ENCODE results near the gene JAK1. TPM values are rescaled to one million over a fixed set of nuclear protein-coding genes. Genes with fewer than 3 reads are reported as not detected.

JAK1 gene
- total and polyA plus RNA-seq, 2 experiments from 2014 or later = 24.9 to 41.3 TPM

DNA sequence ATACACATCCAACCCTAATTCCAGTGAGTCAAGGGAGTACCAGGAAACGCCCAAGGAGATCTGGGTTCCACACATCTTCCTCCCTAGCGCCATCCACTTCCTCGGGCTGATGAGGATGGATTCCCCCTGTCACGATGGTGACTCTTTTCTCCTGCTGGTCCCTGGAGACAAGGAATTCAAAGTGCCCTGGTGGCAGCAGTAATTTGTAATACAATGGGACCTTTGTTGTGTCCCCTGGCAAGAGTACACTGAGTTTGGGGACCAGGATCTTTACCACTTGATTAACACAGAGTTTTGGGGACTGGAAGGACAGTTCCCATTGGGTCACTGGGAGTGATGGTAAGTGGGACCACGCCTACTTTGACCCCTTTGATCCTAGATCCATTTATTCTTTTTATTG lies 9.4 kb upstream of the JAK1 start:
- Histone ChIP-seq H3K36me3 (no peaks in the 10 kb centered on the region), H3K27me3 (no peaks in the 10 kb centered on the region), H3K9me3 (ENCODE audit: low read depth) (no peaks in the 10 kb centered on the region), H3K4me3 (no peak overlapping the region), H3K4me1 (ENCODE audit: low read depth) (no peaks in the 10 kb centered on the region), H3K27ac (no peak overlapping the region)
- DNase-seq (ENCODE audit: low read depth in 1 of 2, low spot score in 1 of 2) = no peak
- TF ChIP-seq, protein P1, sequence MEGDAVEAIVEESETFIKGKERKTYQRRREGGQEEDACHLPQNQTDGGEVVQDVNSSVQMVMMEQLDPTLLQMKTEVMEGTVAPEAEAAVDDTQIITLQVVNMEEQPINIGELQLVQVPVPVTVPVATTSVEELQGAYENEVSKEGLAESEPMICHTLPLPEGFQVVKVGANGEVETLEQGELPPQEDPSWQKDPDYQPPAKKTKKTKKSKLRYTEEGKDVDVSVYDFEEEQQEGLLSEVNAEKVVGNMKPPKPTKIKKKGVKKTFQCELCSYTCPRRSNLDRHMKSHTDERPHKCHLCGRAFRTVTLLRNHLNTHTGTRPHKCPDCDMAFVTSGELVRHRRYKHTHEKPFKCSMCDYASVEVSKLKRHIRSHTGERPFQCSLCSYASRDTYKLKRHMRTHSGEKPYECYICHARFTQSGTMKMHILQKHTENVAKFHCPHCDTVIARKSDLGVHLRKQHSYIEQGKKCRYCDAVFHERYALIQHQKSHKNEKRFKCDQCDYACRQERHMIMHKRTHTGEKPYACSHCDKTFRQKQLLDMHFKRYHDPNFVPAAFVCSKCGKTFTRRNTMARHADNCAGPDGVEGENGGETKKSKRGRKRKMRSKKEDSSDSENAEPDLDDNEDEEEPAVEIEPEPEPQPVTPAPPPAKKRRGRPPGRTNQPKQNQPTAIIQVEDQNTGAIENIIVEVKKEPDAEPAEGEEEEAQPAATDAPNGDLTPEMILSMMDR (IDR thresholded peaks at IDR 0.05; ENCODE audit: low read depth, low read length) = no peak

DNA sequence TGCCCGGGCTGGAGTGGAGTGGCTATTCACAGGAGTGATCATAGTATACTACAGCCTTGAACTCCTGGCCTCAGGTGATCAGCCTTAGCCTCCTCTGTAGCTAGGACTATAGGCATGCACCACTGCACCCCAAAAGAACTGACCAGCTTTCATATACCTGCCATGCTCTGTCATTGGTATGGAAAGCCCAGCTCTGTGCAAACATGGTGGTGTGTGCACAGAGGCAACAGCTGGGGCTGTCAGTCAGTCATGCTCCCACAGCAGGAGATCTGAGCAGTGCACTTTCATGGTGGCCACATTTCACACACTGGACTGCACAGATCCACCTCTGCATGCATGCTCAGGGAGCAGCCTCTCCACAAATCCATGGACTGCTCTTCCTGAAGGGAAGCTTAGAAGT lies 8.8 kb upstream of the JAK1 start:
- DNase-seq (ENCODE audit: low read depth in 1 of 2, low spot score in 1 of 2) = no peak
- Histone ChIP-seq H3K27me3 (no peaks in the 10 kb centered on the region), H3K36me3 (no peaks in the 10 kb centered on the region), H3K9me3 (ENCODE audit: low read depth) (no peaks in the 10 kb centered on the region), H3K4me3 (no peak overlapping the region), H3K4me1 (ENCODE audit: low read depth) (no peaks in the 10 kb centered on the region), H3K27ac (no peak overlapping the region)
- TF ChIP-seq, protein P1 (IDR thresholded peaks at IDR 0.05; ENCODE audit: low read depth, low read length) = no peak

DNA sequence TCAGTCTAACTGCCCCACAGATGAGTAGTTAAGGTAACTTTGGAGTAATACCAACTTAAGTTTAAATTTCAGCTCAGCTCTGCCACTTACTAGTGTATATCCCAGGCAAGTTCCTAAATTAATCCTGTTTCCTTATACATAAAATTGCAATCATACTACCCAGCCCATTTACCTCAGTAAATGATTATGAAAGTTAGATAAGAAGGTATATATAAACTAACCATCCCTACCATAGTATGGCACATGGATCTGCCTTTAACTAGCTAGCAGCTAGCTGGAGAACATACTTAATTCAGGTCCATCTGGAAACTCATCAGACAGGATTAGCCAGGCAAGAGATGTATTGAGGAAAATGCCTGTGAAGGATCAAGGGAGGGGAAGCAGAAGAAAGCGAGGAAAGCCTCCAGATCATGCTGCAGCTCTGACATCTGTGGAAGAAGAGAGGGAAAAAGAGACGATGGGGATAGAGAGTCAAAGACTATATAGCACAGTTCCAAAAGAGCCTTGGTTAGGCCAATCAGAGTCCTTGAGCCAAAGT lies 8.0 kb upstream of the JAK1 start:
- Histone ChIP-seq H3K36me3 (no peaks in the 10 kb centered on the region), H3K27me3 (no peaks in the 10 kb centered on the region), H3K4me3 (no peak overlapping the region), H3K27ac (no peak overlapping the region), H3K9me3 (ENCODE audit: low read depth) (no peaks in the 10 kb centered on the region), H3K4me1 (ENCODE audit: low read depth) (no peaks in the 10 kb centered on the region)
- DNase-seq (ENCODE audit: low read depth in 1 of 2, low spot score in 1 of 2) = no peak
- TF ChIP-seq, protein P1 (IDR thresholded peaks at IDR 0.05; ENCODE audit: low read depth, low read length) = no peak

DNA sequence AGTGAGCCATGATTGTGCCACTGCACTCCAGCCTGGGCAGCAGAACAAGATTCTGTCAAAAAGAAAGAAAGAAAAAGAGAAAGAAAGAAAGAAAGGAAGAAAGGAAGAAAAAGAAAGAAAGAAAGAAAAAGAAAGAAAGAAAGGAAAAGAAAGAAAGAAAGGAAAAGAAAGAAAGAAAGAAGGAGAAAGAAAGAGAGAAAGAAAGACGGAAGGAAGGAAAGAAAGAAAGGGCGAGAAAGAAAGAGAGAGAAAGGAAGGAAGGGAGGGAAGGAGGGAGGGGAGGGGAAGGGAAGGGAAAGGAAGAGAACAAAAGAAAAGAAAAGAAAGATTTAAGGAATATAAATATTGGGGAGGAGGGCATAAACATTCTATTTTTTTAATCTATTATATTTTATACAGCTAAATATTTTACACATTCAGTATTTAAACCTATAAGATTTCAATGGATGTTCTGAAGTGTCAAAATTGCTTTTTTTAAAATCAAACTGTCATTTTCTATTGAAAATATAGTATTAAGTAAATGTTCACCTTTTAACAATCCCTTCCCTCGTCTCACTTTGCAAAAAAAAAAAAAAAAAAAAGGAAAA lies 6.8 kb upstream of the JAK1 start:
- H3K4me3 ChIP-seq = no peak overlapping the region
- H3K27ac ChIP-seq = no peak overlapping the region
- no peaks in the 10 kb centered on the region for H3K9me3 ChIP-seq (ENCODE audit: low read depth)
- H3K4me1 ChIP-seq (ENCODE audit: low read depth) = no peaks in the 10 kb centered on the region
- H3K27me3 ChIP-seq = no peaks in the 10 kb centered on the region
- DNase-seq (ENCODE audit: low read depth in 1 of 2, low spot score in 1 of 2) = no peak
- TF ChIP-seq, protein P1 (IDR thresholded peaks at IDR 0.05; ENCODE audit: low read depth, low read length) = no peak
- H3K36me3 ChIP-seq = no peaks in the 10 kb centered on the region

DNA sequence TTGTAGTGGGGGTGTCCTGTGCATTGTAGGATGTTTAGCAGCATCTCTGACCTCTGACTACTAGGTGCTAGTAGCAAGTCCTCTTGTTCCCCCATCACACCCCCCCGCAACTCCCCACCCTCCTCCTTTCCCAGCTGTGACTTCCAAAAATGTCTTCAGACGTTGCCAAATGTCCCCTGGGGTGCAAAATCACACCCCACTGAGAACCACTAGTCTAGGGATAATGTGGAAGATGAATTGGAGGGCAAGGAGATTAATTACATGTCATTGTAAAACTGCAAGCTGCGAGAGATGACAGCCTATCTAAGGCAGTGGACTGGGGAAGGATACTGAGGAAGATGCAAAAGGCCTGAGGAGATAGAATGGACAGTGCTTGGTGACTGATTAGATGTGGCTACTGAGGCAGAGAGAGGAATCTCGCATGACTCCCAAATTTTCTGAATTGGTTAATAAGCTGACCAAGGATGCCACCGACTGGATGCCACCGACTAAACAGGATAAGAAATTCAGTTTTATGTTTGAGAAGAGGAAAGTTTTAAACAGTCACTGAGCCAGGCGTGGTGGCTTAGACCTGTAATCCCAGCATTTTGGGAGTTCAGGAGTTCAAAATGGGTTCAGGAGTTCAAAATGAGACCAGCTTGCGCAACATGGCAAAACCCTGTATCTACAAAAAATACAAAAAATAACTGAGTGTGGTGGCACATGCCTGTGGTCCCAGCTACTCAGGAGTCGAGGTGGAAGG lies 3.1 kb upstream of the JAK1 start:
- DNase-seq (ENCODE audit: low read depth in 1 of 2, low spot score in 1 of 2) = peak in 1 of 2 donors; percentile 29
- no peaks in the 10 kb centered on the region for H3K4me1 ChIP-seq (ENCODE audit: low read depth)
- no peaks in the 10 kb centered on the region for H3K9me3 ChIP-seq (ENCODE audit: low read depth)
- no peaks in the 10 kb centered on the region for H3K27me3 ChIP-seq
- no peak overlapping the region for H3K27ac ChIP-seq
- no peaks in the 10 kb centered on the region for H3K36me3 ChIP-seq
- no peak overlapping the region for H3K4me3 ChIP-seq
- TF ChIP-seq, protein P1 (IDR thresholded peaks at IDR 0.05; ENCODE audit: low read depth, low read length) = no peak
